GM12873 (cell line): ENCODE results near the gene TRIM65.

Experiments
- TF ChIP-seq, protein P1 (sequence below): IDR thresholded peaks from 2 replicates; pipeline ENCODE4 v1.5.1; 2012; ENCODE audit warnings: low read depth, mild to moderate bottlenecking, moderate library complexity, low read length, control low read depth; ENCODE audit not compliant: insufficient read depth; ENCODE audit errors: missing control alignments

TRIM65 gene

DNA sequence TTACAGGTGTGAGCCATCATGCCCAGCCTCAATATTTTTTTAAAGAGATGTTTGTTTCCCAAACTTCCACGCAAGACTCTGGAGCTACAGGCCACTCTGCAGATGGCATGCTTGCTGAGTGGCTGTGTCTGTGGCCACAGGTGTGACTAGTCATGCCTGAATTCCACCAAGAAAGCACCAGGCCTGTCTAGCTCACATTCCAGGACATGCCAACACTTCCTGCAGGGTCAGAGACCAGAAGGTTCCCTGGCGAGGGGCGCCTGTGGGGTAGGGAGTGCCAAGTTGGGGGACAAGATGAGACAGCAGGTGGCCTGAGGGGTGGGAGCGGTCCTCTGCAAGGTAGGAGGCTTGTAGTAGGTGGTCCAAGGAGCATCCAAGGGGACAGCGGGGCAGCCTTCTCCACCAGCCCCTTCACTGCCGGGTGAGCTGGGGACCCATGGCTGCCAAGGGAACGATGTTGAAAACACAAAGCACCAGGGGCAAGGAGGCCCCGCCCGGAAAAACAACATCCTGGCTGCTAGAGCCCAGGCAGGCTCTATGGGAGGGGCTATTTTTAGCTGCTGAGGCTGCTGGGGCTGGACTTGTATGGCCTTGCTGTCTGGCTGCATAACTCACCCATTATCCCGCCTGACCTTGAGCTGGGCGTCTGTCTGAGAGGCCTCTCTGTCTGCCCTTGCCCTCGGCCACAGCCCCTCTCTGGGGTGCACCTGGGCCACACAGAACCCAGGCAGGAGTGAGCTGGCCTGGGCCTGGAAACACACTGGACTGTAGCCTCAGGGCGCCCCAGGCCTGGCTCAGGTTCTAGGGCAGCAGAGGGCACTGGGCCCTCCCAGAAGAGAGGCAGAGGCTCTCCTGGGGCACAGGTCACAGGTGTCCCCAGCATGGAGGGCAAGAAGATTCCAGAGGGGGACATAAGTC is 24.1 kb downstream of the TRIM65 start:
- TF ChIP-seq, protein P1, sequence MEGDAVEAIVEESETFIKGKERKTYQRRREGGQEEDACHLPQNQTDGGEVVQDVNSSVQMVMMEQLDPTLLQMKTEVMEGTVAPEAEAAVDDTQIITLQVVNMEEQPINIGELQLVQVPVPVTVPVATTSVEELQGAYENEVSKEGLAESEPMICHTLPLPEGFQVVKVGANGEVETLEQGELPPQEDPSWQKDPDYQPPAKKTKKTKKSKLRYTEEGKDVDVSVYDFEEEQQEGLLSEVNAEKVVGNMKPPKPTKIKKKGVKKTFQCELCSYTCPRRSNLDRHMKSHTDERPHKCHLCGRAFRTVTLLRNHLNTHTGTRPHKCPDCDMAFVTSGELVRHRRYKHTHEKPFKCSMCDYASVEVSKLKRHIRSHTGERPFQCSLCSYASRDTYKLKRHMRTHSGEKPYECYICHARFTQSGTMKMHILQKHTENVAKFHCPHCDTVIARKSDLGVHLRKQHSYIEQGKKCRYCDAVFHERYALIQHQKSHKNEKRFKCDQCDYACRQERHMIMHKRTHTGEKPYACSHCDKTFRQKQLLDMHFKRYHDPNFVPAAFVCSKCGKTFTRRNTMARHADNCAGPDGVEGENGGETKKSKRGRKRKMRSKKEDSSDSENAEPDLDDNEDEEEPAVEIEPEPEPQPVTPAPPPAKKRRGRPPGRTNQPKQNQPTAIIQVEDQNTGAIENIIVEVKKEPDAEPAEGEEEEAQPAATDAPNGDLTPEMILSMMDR, result no peak

DNA sequence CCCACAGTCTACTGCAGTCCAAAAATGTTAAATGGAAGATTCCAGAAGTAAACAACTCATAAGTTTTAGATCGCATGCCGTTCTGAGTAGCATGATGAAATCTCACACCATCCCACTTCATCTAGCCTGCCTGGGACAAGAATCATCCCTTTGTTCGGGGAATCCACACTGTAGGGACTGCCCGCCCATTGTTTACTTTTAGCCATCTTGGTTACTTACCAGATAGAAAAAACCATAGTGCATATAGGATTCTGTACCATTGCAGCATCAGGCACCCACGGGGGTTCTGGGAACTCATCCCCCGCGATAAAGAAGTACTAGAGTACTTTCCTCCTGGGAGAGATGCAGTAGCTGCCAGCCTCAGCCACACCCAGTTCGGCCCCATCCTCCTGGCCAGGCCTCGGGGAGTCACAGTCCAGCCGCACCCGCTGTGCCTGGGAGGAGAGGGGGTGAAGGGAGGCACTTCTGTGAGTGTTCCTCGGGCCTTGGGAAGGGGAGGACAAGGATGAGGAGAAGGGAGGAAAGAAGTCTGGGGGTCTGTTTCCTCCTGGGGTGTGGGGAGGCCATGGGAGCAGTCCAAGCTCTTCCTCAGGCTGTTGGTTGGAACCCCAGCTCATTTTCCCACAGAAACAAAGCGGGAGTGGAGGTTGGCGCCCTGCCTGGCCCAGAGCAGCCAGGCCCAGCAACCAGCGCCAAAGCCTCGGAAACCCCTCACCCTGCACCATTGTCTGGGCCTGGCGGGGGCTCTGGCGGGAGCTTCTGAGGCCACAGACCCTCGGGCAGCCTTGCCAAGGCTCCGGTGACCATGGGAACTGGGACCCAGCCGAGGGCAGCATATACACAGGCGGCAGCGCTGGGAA is 27.2 kb downstream of the TRIM65 start:
- TF ChIP-seq, protein P1, result no peak

DNA sequence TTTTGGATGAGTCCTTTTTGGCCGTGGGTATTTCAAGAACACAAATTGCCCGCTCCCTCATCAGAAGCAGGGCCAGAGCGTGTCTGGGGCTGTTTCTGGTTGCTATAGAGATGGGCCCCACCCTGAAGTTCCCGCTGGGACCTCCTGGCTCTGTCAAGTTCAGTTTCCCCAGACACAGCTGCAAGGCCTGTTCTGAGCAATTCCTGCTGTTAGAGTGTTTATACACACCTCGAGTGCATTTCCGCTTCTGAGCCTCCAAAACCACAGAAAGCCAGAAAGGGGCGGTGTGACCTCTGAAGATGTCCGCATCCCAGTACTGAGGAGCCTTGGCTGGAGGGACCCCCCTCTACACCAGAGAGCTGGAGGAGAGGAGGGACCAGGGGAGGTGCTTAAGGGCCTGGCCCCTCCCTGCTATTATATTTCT is 32.3 kb downstream of the TRIM65 start:
- TF ChIP-seq, protein P1, result no peak

- TF ChIP-seq, protein P1, result no peak
Observed at GRCh38 chr17:75861927-75862317, 34.8 kb downstream of the TRIM65 start.

DNA sequence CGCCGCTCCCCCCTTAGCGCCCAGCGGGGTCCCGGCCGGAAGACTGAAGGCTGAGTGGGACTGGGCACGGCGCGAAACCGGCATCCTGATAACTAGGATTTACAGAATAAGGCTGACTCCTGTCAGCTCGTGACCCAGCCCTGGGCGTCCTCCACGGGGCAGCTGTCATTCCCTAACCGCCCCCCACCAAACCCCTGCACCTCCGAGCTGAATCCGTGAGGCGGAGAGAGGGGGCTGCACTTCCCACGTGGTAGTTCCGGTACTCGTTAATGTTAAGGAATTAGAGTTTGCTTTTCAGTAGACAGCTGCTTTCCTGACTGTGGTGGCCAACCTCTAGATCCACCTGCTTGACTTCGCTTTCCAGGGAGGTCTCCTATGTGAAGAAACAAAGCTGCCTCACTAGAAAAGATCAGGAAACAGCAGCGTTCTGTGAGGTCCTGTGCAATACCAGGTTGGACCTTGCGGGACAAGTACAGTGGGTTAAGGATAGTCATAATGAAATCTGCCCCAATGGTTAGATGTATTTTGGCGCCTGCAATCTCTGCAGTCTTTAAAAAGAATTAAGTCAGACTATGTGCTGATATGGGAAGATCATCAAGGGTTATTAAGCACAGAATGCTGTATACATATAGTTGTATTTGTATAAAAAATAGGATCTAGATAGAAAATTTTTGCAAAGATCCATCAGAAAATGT is 40.5 kb downstream of the TRIM65 start:
- TF ChIP-seq, protein P1, result no peak

- TF ChIP-seq, protein P1, result peak; percentile 37
Observed at GRCh38 chr17:75855310-75856061, 41.3 kb downstream of the TRIM65 start, which contains the start of gene WBP2. WBP2 (minus strand) TSS chr17:75855335; CDS start chr17:75855297, 38 bp downstream.
